ENCODE data around the gene CISH. TPM values are rescaled to one million over a fixed set of nuclear protein-coding genes. Genes with fewer than 3 reads are reported as not detected.

CISH gene
- total and polyA plus RNA-seq, 5 experiments from 2014 or later = 8.1 to 135 (median 16.3) TPM

DNA sequence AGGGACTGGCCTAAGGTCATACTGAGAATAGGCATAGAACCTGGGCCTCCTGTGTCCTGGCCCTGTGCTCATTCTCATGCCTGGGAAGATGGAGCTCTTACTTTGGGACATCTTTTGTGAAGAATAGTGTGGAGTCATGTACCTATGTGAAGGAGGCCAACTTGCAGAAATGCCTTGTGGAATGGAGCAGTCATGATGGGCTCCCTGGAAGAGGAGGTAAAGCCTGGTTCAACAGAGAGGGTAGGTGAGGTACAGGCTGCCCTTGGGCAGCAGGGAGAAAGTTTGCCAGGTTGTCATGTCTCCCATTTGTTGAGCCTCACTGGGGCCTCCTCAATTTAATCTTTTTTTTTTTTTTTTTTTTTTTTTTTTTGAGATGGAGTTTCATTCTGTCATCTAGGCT lies 23.5 kb upstream of the CISH start:
- no peak for ATAC-seq
- Mint-ChIP-seq H3K9me3 (no peaks in the 10 kb centered on the region), H3K36me3 (peaks cover 0 to 21% (median 0%) of the 10 kb centered on the region in 3 donors), H3K4me1 (peaks cover 54 to 81% (median 78%) of the 10 kb centered on the region in 4 donors), H3K27me3 (no peaks in the 10 kb centered on the region), H3K4me3 (peak overlapping the region in 2 of 10 donors; percentile 30 to 39), H3K27ac (peak overlapping the region in 5 of 10 donors; percentile 15 to 75 (median 68))
- POLR2A ChIA-PET = interaction anchor here (0.7 to 1.3 kb wide), 3 partner anchors 8 to 19 kb away, joined by 3 to 5 read pairs (median 3); no protein-coding TSS in a partner anchor
- DNase-seq = no peak

DNA sequence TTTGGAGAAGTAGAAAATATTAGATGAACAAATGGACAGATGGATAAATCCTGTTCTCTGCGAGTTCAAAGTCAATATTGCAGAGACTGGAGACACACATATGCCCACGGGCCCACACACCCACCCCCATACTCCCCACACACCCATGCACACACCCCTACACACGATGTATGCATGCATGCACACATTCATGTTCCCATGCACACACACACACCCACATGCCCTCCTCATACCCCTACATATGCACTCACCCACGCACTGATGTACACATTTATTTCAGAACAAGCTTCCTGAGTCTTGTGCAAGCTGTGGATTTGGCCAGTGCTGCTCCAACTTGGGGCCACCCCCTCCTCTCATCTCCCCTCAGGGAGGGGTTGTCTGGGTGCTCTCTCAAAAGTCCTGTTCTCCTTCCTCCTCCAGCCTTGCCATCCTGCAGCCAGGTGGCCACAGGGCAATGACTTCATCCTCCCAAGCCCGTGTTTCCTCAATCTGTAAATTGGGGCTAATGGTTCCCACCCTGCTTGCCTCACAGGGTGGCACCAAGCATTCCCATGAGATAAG lies 21.7 kb upstream of the CISH start:
- Mint-ChIP-seq H3K36me3 (peaks cover 0 to 22% (median 0%) of the 10 kb centered on the region in 3 donors), H3K4me3 (peak overlapping the region in 4 of 10 donors; percentile 4 to 75 (median 30)), H3K9me3 (no peaks in the 10 kb centered on the region), H3K27me3 (no peaks in the 10 kb centered on the region), H3K27ac (peak overlapping the region in 8 of 10 donors; percentile 54 to 86 (median 76)), H3K4me1 (peaks cover 57 to 92% (median 89%) of the 10 kb centered on the region in 4 donors)
- DNase-seq (no peak), ATAC-seq (no peak)
- POLR2A ChIA-PET = interaction anchor here (1.2 kb wide), 1 partner anchor 16 kb away, joined by 4 read pairs; the partner anchor contains the start of gene MAPKAPK3

DNA sequence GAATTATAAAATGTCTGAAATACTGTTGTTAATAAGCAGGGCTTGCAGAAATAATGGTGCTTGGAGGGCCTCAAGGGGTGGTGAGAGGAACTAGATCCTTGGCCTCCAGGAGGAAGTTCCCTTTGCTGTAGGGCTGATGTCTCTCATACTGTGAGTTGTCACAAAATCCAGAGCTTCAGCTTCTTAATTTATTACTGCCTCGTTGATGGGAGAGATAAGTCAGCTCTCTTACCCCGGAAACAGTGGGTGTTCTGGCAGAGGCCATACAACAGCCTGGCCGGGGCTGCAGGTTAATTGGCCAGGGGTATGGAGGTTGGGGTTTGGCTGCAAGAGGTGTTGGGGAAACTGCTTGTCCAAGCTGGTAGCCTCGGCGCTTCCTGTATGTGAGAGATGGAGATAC lies 20.9 kb upstream of the CISH start:
- DNase-seq (no peak), ATAC-seq (no peak)
- Mint-ChIP-seq H3K27me3 (no peaks in the 10 kb centered on the region), H3K4me3 (peak overlapping the region in 9 of 10 donors; percentile 26 to 75 (median 49)), H3K36me3 (peaks cover 0 to 27% (median 0%) of the 10 kb centered on the region in 3 donors), H3K27ac (peak overlapping the region; percentile 16 to 89 (median 72)), H3K4me1 (peaks cover 58 to 92% (median 90%) of the 10 kb centered on the region in 4 donors), H3K9me3 (no peaks in the 10 kb centered on the region)
- POLR2A ChIA-PET = interaction anchor here (0.9 to 1.2 kb wide), 2 partner anchors 16 to 21 kb away, joined by 3 to 4 read pairs; partner anchors contain the start of gene MAPKAPK3

DNA sequence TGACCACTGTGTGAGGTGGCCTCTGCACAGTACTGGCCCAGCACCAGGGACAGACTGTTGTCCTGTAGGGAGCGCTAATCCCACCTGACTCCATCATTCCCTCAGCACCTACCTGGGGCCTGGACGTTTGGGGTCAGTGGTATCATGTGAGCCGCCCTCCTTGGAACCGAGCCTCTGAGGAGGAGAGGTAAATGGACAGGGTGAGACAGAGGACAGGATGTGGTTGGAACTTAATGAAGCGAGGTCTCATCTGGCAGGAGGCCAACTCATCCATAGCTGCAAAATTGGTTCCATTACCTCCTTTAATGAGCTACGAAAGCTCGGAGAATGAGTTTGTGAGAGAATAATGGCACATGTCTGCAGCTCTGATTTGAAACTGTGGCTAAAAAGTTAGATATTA lies 19.3 kb upstream of the CISH start:
- Mint-ChIP-seq H3K27me3 (no peaks in the 10 kb centered on the region), H3K9me3 (no peaks in the 10 kb centered on the region), H3K36me3 (peaks cover 0 to 33% (median 0%) of the 10 kb centered on the region in 3 donors), H3K4me3 (peak overlapping the region in 2 of 10 donors; percentile 26 to 59), H3K27ac (peak overlapping the region in 7 of 10 donors; percentile 20 to 86 (median 43)), H3K4me1 (peaks cover 56 to 91% (median 89%) of the 10 kb centered on the region in 4 donors)
- no peak for DNase-seq
- ATAC-seq = no peak
- POLR2A ChIA-PET = no interaction called here

DNA sequence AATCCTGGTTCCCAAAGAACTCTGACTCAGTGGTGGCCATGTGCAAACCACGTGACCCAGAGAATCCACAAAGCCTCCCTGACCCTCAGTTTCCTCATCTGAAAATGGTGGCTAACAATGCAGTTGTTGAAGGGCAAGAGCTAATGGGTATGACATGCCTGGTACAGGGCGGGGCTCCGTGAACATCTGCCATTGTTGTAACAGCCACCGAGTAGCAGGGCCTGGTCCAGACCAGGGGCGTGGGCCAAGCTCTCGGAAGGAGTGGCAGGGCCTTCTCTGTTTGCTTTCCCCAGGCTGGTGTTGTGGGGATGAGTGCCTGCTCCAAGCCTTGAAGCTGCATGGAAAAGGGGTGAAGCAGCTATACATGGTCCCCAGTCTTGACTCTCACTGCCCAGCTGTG lies 18.8 kb upstream of the CISH start:
- Mint-ChIP-seq H3K27ac (peak overlapping the region in 4 of 10 donors; percentile 31 to 86 (median 58)), H3K4me3 (peak overlapping the region in 1 of 10 donors; percentile 59), H3K4me1 (peaks cover 56 to 94% (median 92%) of the 10 kb centered on the region in 4 donors), H3K36me3 (peaks cover 0 to 33% (median 0%) of the 10 kb centered on the region in 3 donors), H3K27me3 (no peaks in the 10 kb centered on the region), H3K9me3 (no peaks in the 10 kb centered on the region)
- POLR2A ChIA-PET = no interaction called here
- DNase-seq (no peak), ATAC-seq (no peak)

DNA sequence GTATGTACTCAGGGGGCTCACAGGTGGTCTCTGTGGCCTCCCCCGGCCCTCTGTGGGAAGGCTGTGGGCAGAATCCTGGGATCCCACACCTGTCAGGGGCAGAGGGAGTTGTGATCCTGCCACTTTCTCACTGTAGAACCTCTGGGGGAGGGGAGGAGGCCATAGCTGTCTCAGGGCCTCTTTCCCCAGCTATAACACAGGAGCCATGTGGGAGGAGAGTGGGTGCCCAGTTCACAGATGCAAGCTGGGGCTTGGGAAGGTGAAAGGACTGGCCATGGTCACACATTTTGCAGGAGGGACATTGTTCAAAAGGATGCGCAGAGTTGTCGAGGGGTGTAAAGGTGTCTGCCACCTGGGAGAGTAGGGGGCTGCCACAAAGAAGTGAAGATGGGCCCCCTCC lies 17.0 kb upstream of the CISH start:
- Mint-ChIP-seq H3K27me3 (no peaks in the 10 kb centered on the region), H3K27ac (peak overlapping the region in 7 of 10 donors; percentile 40 to 81 (median 61)), H3K4me1 (peaks cover 56 to 99% (median 97%) of the 10 kb centered on the region in 4 donors), H3K9me3 (no peaks in the 10 kb centered on the region), H3K4me3 (peak overlapping the region in 1 of 10 donors; percentile 15), H3K36me3 (peaks cover 0 to 28% (median 0%) of the 10 kb centered on the region in 3 donors)
- no peak for ATAC-seq
- DNase-seq = no peak
- POLR2A ChIA-PET = interaction anchor here (0.6 to 1.5 kb wide), 3 partner anchors 9 to 570 kb away, joined by 3 to 5 read pairs (median 3); no protein-coding TSS in a partner anchor

DNA sequence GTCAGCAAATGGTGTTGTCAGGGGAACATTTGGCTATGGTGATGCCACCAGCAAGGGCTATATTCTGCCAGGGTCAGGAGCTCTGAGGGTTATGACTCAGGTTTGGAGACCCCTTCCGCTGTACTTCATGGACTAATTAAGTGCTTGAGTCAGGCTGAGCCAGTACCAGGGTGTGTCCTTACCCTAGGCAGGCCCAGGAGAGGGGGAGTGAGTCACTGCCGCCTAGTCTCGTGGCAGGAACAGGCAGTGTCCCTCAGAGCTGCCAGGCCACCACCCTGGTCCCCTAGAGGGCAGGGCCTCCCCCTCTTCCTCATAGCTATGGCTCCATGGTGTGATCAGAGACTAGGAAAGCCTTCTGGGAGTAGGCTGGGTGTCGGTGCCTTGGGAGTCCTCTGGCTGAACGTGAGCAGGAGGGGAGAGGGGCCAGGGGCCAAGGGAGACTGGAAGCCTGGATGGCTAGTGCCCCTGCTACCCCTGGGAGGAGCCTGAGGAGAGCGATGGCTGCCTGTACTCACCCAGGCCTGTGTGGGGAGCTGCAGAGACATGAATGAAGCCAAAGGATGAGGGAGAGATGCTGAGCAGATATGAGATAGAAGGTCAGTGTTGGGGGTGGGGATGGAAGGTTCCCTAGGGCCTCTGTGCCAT lies 16.0 kb upstream of the CISH start:
- H3K27ac Mint-ChIP-seq = peak overlapping the region in 5 of 10 donors; percentile 17 to 88 (median 77)
- H3K4me3 Mint-ChIP-seq = peak overlapping the region in 4 of 10 donors; percentile 26 to 43 (median 35)
- H3K4me1 Mint-ChIP-seq = peaks cover 51 to 99% (median 96%) of the 10 kb centered on the region in 4 donors
- no peak for ATAC-seq
- H3K27me3 Mint-ChIP-seq = no peaks in the 10 kb centered on the region
- no peaks in the 10 kb centered on the region for H3K9me3 Mint-ChIP-seq
- H3K36me3 Mint-ChIP-seq = peaks cover 0 to 25% (median 0%) of the 10 kb centered on the region in 3 donors
- DNase-seq = no peak
- POLR2A ChIA-PET = interaction anchor here (0.7 to 1.5 kb wide), 3 partner anchors 7 to 637 kb away, joined by 3 to 5 read pairs (median 3); no protein-coding TSS in a partner anchor

DNA sequence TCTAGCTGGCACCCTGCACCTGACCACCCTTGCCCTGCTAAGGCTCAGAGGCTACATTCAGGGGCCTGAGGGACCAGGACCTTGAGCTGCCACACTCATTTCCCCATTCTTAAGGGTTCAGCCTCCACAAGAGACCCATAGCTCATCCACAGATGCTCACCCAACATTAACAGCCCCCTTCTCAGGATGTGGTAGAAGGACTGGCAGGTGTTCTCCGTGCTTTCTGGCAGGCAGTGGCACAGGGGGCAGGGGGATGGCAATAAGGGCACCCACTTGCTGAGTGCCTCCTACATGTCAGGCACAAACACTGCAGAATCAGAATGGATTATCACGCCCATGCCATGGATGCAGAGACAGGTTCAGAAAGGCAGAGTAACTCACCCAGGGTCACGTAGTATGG lies 14.8 kb upstream of the CISH start:
- peaks cover 45 to 97% (median 91%) of the 10 kb centered on the region in 4 donors for H3K4me1 Mint-ChIP-seq
- POLR2A ChIA-PET = interaction anchor here (0.7 to 1.1 kb wide), 2 partner anchors 8 to 638 kb away, joined by 3 read pairs; no protein-coding TSS in a partner anchor
- no peaks in the 10 kb centered on the region for H3K9me3 Mint-ChIP-seq
- peak overlapping the region in 5 of 10 donors; percentile 14 to 42 (median 24) for H3K4me3 Mint-ChIP-seq
- ATAC-seq = no peak
- H3K27ac Mint-ChIP-seq = peak overlapping the region in 4 of 10 donors; percentile 27 to 81 (median 42)
- DNase-seq = no peak
- H3K36me3 Mint-ChIP-seq = peaks cover 0 to 23% (median 0%) of the 10 kb centered on the region in 3 donors
- no peaks in the 10 kb centered on the region for H3K27me3 Mint-ChIP-seq

DNA sequence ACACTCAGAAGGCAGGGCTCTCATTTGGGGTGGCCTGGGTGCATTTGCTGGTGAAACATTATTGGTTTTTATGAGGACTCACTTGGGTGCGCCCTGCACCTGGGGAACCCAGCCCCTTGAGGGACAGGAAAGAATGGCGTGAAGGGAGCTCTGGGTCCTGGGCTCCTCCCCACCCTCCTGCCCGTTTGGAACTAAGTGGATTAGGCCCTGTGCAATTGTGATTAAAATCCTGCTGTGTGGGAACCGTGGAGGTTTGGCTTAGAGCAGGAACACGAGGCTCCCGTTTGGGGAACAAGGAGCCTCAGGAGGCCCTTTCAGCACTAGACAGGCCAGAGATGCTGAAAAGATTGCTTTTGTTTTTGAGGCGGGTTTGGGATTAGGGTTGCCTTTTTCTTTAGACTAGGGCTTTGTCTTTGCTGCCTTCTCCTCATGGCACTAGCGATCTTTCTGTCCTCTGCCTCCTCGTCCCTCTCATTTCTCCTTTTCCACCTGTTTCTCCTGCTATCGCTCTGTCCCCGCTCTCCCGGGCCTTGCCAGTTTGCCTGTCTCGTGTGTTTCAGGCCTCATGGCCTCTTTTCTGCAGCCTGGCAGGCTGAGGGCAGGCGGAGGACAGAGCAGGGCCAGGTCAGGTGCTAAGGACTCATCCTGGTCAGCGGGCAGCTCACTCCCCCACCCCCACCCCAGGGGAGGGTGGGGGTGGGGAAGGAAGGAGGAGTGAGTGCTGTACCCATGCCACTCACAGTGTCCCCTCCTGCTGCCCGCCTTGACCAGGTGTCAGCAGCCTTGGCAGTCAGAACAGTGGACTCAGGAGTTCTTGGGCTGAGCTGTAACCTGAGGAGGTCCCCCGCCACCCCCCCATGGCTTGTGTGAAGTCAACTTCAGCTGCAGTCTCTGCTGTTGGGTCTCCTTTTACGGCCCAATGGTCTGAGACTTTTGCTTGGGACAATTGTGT lies 13.9 kb upstream of the CISH start:
- no peaks in the 10 kb centered on the region for H3K27me3 Mint-ChIP-seq
- H3K27ac Mint-ChIP-seq = peak overlapping the region in 8 of 10 donors; percentile 12 to 94 (median 84)
- H3K36me3 Mint-ChIP-seq = peaks cover 0 to 26% (median 0%) of the 10 kb centered on the region in 3 donors
- ATAC-seq (no peak), DNase-seq (no peak)
- peaks cover 44 to 95% (median 90%) of the 10 kb centered on the region in 4 donors for H3K4me1 Mint-ChIP-seq
- POLR2A ChIA-PET = interaction anchor here (1.1 kb wide), 1 partner anchor 20 kb away, joined by 3 read pairs; no protein-coding TSS in a partner anchor
- peak overlapping the region in 8 of 10 donors; percentile 10 to 74 (median 46) for H3K4me3 Mint-ChIP-seq
- no peaks in the 10 kb centered on the region for H3K9me3 Mint-ChIP-seq

DNA sequence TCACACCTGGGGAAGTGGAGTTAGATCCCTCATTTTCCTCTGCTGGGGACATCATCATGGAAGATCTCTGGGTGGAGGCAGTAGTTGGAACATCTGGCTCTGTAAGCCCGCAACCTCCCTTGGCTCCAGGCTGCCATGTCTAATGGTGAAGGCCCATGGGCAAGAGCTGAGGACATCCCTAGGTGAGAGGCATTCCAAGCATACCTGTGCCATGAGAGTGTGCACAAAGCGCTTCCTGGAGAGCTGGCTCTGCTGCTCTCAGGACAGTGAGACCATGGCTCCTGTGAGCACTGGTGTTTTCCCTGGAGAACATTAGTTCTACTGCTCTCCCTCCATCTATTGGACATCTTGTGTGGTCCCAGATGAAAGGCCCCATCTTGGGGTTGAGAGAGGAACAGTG lies 13.1 kb upstream of the CISH start:
- Mint-ChIP-seq H3K4me1 (peaks cover 48 to 95% (median 91%) of the 10 kb centered on the region in 4 donors), H3K27me3 (no peaks in the 10 kb centered on the region), H3K36me3 (peaks cover 0 to 23% (median 0%) of the 10 kb centered on the region in 3 donors), H3K27ac (peak overlapping the region; percentile 86 to 97 (median 92)), H3K9me3 (no peaks in the 10 kb centered on the region), H3K4me3 (peak overlapping the region; percentile 55 to 87 (median 76))
- ATAC-seq (no peak), DNase-seq (no peak)
- POLR2A ChIA-PET = interaction anchor here (0.6 to 1.3 kb wide), 4 partner anchors 10 to 56 kb away, joined by 3 to 5 read pairs (median 3); no protein-coding TSS in a partner anchor

DNA sequence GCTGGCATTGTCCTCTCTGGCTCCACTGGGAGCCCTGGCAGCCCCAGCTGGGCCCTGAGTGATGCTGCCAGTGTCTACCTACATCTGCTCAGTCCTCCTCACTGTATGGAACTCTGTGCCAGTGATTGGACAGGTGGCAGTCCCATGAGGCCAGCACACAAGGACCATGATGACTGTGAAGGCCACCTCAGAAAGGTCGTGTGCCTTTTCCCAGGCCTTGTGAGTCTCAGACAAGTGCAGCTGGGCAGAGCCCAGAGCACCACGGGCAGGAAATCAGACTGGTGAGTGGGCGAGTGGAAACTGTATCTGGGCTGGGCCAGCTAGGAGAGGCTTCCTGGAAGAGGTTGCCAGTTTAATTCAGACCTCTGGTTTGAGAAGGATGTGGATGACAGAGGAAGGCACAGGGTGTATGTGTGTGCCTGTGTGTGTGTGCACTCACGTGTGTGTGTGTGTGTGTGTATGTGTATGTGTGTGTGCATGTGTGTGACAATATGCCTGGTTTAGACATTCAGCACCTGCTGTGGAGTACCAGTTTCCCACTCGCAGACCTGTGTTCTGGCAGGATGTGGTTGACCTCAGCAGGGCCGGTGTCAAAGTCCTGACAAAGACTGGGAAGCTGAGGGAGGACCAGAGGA lies 12.4 kb upstream of the CISH start:
- Mint-ChIP-seq H3K4me1 (peaks cover 52 to 95% (median 91%) of the 10 kb centered on the region in 4 donors), H3K27me3 (no peaks in the 10 kb centered on the region), H3K4me3 (peak overlapping the region; percentile 55 to 87 (median 76)), H3K36me3 (peaks cover 0 to 23% (median 0%) of the 10 kb centered on the region in 3 donors), H3K27ac (peak overlapping the region; percentile 86 to 97 (median 92)), H3K9me3 (no peaks in the 10 kb centered on the region)
- DNase-seq = peak in 3 of 10 donors; percentile 12 to 35 (median 32)
- POLR2A ChIA-PET = interaction anchor here (0.7 to 1.3 kb wide), 2 partner anchors 54 to 55 kb away, joined by 3 read pairs; no protein-coding TSS in a partner anchor
- ATAC-seq = peak; percentile 53 to 73
